NB4 (cell line): Measurements from ENCODE around the gene MET.
"Not testable (repeated sequence)": the region's sequence is repeated elsewhere in the genome, so short reads cannot be mapped to it uniquely, and the experiment has no call there.

Experiments
- DNase-seq: peaks from one replicate; pipeline ENCODE4 v3.0.0; 2010; ENCODE audit warnings: low read depth
- H3K4me3 ChIP-seq: one replicate; pipeline ENCODE4 v1.5.1; 2011; ENCODE audit warnings: mild to moderate bottlenecking, low read depth, low read length, moderate library complexity
- MYC ChIP-seq: IDR thresholded peaks from 2 replicates; pipeline ENCODE4 v1.6.1; 2011; ENCODE audit warnings: low read depth, low read length
- POLR2A ChIP-seq: IDR thresholded peaks from 2 replicates; pipeline ENCODE4 v1.6.1; 2011; ENCODE audit warnings: mild to moderate bottlenecking; ENCODE audit not compliant: insufficient read length; ENCODE audit errors: extremely low read depth
- TF ChIP-seq, protein P1 (sequence below): IDR thresholded peaks from one replicate; pipeline ENCODE4 v1.5.1; 2012; ENCODE audit warnings: low read depth, low read length
- TF ChIP-seq, protein P2 (sequence below): IDR thresholded peaks from 2 replicates; pipeline ENCODE4 v1.6.1; 2011; ENCODE audit warnings: low read depth, low read length

Gene MET

DNA sequence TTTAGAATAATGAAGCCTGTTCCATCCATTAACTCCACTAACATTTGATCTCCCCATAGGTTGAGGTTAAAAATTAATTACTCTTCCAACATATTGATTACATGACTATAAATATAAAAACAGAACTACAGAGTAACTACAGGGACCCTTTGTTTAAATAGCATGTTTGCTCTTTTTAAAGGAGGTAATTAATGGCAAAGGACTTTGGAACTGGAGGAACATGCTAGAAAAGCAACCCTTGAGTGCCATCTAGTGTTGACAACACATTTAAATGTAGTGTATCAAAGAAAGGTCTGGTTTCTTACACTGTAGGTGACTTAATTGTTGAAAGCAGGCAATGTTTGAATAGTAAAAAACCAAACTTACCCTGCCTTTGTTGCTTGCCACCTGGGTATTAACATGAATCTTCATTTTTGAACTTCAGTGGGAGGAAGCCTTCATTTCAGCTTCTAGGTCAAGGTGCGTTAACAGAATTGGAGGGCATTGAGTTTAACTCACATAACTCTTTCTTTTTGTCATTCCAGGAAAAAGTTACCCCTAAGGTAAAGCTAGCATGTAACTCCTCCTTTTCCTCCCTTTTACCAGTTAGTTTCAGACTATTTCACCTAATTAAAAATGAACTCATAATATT is 137.8 kb downstream of the MET start:
- peak; percentile 71 for DNase-seq
- TF ChIP-seq, protein P1, sequence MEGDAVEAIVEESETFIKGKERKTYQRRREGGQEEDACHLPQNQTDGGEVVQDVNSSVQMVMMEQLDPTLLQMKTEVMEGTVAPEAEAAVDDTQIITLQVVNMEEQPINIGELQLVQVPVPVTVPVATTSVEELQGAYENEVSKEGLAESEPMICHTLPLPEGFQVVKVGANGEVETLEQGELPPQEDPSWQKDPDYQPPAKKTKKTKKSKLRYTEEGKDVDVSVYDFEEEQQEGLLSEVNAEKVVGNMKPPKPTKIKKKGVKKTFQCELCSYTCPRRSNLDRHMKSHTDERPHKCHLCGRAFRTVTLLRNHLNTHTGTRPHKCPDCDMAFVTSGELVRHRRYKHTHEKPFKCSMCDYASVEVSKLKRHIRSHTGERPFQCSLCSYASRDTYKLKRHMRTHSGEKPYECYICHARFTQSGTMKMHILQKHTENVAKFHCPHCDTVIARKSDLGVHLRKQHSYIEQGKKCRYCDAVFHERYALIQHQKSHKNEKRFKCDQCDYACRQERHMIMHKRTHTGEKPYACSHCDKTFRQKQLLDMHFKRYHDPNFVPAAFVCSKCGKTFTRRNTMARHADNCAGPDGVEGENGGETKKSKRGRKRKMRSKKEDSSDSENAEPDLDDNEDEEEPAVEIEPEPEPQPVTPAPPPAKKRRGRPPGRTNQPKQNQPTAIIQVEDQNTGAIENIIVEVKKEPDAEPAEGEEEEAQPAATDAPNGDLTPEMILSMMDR: peak; percentile 33
- TF ChIP-seq POLR2A (no peak), MYC (no peak)
- TF ChIP-seq, protein P2, sequence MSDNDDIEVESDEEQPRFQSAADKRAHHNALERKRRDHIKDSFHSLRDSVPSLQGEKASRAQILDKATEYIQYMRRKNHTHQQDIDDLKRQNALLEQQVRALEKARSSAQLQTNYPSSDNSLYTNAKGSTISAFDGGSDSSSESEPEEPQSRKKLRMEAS: no peak
- no peak overlapping the region for H3K4me3 ChIP-seq

DNA sequence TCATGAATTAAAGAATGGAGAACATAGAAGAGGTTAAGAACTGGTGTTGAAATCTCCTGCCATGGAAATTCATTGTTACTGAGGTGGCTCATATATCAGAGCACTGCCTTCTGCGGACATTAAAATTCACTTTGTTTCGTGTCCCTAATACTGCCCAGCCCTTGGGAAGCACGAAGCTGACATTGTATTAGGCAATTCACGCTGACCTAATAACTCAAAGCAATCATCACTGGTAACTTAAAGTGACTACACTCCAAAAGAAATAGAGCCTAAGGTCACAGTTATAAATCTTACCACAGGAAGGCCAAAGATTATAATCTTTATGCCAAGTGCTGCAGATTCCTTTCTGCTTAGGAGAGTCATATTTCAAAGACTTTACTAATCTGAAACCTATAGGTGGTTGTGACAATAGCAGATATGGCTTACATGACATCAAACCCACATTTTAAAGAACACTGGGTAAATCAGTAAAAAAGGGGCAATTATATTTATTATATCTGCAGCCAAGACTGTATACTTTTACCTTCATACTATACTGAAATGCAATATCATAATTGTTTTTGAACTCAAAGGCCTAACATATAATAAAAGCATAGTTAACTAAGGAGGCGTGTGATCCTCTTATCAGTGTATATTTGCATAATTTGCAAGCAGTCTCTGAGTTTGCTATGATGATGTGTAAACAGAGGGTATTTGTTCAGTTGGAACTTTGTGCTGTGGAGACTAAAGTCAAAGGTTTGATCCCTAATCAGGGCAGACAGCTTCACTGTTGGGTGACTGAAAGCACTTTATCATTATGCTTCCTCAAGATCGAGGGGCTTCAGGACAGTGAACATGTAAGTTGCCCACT is 138.5 kb downstream of the MET start:
- TF ChIP-seq, protein P1: no peak
- TF ChIP-seq POLR2A: no peak
- TF ChIP-seq, protein P2: no peak
- no peak for TF ChIP-seq MYC
- H3K4me3 ChIP-seq: no peak overlapping the region
- no peak for DNase-seq

DNA sequence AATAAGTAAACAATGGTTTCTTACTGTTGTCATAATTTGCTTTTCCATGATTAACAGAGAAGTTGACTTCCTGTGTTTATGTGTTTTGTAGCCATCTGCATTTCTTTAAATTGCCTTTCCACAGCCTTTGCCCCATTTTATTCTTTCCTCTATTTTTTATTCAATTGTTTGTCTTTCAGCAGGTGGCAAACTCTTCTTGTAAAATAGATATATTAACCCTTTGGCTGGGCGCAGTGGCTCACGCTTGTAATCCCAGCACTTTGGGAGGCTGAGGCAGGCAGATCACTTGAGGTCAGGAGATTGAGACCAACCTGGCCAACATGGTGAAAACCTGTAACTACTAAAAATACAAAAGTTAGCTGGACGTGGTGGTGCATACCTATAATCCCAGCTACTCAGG is 139.8 kb downstream of the MET start:
- no peak for TF ChIP-seq MYC
- TF ChIP-seq POLR2A: no peak
- TF ChIP-seq, protein P2: no peak
- TF ChIP-seq, protein P1: no peak
- no peak for DNase-seq
- no peak overlapping the region for H3K4me3 ChIP-seq

DNA sequence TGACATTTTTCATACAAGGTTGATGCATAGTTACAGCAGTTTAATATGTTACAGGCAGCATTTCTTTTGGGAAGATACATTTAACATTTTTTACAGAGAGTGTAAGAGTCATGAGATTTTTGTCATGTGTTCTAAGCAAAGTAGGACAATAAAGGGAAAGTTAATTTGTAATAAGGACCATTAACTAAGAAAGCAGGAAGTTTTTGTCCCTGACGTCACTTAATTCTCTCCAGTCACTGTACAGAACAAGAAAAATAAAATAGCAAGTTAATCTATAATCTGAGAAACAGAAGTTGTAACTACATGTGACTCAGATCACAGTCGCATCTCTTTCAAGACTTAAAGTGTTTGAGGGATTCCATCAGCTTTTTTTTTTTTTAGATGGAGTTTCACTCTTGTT is 140.9 kb downstream of the MET start:
- no peak for DNase-seq
- TF ChIP-seq, protein P2: no peak
- TF ChIP-seq POLR2A (no peak), MYC (no peak)
- TF ChIP-seq, protein P1: no peak
- no peak overlapping the region for H3K4me3 ChIP-seq

DNA sequence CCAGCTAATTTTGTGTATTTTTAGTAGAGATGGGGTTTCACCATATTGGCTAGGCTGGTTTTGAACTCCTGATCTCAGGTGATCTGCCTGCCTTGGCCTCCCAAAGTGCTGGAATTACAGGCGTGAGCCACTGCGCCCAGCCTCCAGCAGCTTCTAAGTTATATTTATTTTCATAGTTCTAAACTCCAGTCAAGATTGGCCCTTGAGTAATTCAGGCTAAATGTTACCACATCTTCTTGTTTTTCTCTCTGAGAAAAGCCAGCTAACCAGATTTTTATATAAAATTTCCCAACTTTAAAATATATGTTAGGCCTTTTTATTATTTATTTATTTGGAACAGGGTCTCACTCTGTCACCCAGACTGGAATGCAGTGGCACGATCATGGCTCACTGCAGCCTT is 141.4 kb downstream of the MET start:
- not testable (repeated sequence) for H3K4me3 ChIP-seq, DNase-seq

DNA sequence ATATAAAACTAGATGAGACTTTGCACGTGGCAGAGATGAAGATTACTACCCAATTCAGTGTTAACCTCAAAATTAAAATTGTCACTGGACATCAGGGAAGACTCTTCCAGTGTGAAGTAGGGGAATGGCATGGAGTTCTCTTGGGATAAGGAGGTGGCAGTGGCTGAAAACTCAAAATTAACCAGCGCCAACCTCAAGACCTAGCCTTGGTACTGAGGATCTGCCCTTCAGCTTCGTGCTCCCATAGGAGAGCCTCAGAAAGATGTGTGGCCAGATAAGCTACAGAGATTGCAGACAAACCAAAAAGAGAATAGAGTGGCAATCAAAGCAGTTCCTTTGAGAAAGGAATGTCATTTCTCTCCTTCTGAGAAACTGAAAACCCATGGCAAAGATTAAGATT is 143.0 kb downstream of the MET start:
- H3K4me3 ChIP-seq: no peak overlapping the region
- TF ChIP-seq, protein P1: no peak
- TF ChIP-seq, protein P2: no peak
- TF ChIP-seq POLR2A (no peak), MYC (no peak)
- DNase-seq: no peak
